GM12873 (cell line): Measurements from ENCODE around the gene NSFL1C.

Experiments used
- TF ChIP-seq, protein P1 (sequence below): IDR thresholded peaks from 2 replicates; pipeline ENCODE4 v1.5.1; 2012; ENCODE audit warnings: low read depth, mild to moderate bottlenecking, moderate library complexity, low read length, control low read depth; ENCODE audit not compliant: insufficient read depth; ENCODE audit errors: missing control alignments

NSFL1C gene

GRCh38 chr20:1503564-1504227 is 37.0 kb upstream of the NSFL1C start:
- TF ChIP-seq, protein P1, sequence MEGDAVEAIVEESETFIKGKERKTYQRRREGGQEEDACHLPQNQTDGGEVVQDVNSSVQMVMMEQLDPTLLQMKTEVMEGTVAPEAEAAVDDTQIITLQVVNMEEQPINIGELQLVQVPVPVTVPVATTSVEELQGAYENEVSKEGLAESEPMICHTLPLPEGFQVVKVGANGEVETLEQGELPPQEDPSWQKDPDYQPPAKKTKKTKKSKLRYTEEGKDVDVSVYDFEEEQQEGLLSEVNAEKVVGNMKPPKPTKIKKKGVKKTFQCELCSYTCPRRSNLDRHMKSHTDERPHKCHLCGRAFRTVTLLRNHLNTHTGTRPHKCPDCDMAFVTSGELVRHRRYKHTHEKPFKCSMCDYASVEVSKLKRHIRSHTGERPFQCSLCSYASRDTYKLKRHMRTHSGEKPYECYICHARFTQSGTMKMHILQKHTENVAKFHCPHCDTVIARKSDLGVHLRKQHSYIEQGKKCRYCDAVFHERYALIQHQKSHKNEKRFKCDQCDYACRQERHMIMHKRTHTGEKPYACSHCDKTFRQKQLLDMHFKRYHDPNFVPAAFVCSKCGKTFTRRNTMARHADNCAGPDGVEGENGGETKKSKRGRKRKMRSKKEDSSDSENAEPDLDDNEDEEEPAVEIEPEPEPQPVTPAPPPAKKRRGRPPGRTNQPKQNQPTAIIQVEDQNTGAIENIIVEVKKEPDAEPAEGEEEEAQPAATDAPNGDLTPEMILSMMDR, result peak; percentile 99

DNA sequence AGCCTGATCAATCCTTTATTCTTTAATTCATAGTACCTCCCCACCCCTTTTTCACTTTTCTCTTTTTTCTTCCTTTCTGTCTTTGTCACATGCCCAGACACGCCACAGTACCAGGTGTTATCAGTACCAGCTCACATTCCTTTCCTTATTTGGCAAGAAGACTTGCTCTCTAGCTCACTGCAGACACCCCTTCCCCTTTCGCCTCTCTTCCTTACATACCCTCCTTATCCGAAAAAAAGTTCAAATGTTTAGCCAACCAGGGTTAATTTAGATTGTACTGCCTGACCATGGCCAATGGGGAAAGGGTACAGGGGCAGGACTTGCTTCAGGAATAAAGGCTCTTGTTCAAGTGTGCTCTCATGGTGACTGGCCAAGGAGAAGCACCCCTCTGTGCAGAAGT is 33.8 kb upstream of the NSFL1C start:
- TF ChIP-seq, protein P1, result no peak

- TF ChIP-seq, protein P1, result no peak
Measured at GRCh38 chr20:1499528-1500420, 33.1 kb upstream of the NSFL1C start.

DNA sequence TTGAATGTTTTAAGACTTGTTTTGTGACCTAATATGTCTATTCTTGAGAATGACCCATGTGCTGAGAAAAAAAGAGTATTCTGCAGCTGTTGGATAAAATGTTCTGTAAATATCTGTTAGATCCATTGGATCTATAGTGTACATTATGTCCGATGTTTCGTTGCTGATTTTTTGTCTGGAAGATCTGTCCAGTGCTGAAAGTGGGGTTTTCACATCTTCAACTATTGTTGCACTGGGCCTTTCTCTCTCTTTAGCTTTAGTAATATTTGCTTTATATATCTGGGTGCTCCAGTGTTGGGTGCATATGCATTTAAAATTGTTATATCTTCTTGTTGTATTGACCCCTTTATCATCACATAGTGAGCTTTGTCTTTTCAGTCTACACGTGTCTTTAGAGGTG is 30.3 kb upstream of the NSFL1C start:
- TF ChIP-seq, protein P1, result no peak

DNA sequence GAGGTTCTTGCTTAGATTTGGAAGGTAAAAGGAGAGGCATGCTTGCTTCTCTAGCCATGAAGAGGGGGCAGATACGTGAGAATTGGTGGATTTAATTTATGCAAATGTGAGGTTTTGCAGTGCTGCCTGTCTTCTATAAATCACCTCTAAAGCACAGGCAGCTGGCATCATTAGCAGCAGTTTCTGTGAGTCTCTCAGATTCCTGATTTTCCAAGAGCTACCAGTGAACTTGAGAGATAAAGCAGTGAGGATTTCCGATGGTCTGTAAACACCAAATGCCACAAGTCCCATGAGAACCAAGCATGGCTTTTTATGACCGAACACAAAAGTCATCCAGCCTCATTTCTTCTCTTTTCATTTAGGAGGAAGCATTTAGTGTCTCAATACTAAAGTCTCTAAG is 27.8 kb upstream of the NSFL1C start:
- TF ChIP-seq, protein P1, result no peak

- TF ChIP-seq, protein P1, result no peak
Measured at GRCh38 chr20:1493536-1493935, 26.9 kb upstream of the NSFL1C start.

DNA sequence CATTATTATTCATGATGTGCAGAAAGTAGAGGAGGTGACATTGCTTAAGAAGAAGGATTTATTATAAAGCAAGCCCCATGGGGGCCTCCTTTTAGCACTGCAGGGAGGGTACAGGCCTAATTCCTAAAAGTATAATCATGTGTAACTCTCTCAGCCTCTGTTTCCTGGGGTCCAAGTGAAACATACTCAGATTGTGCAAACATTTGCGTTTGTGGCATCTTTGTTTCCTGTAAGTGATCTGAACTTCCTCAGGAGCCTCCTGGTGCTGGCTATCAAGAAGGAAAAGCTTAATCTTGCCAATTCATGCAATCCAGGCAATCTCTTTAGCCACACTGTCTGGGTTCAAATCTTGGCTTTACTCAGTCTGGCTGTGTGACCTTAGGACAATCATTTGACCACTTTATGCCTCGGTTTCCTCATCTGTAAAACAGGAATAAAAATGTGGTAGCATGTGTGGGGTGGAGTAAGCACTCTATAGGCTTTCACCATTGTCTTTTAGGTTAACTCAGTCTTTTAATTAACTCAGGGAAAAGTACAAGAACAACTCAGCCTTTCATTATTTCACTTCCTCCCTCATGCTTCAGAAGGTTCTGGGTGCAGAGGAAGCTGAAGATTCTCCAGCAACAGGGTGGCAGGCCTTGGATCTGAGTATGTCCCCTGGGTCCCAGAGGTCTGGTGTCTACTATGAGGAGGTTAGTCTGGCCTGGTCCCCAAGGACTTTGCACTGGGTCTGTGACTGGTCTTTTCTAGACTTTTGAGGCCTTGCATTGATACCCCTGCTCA is 25.4 kb upstream of the NSFL1C start:
- TF ChIP-seq, protein P1, result no peak
